GM12878 (cell line): ENCODE data around the gene OR52E2.

Experiments
- CTCF ChIP-seq, 3 experiments: IDR thresholded peaks in 2 of 3; conservative IDR thresholded peaks in 1 of 3; 2 replicates each; pipeline ENCODE4 v1.5.1; 2011; ENCODE audit warnings: low read depth in 3 of 3, low read length in 3 of 3, mild to moderate bottlenecking in 3 of 3, control low read depth in 2 of 3, moderate library complexity in 2 of 3, inconsistent platforms in 1 of 3, mixed read lengths in 1 of 3; ENCODE audit not compliant: control insufficient read depth in 2 of 3, insufficient read depth in 1 of 3; ENCODE audit errors: extremely low read depth in 1 of 3
- GATAD2B ChIP-seq: fragments of 450-650 bp; conservative IDR thresholded peaks from 2 replicates; pipeline ENCODE4 v1.6.1; 2017; ENCODE audit warnings: low read depth, mild to moderate bottlenecking, moderate library complexity
- POLR2A ChIP-seq: IDR thresholded peaks from 2 replicates; pipeline ENCODE4 v1.6.1; 2011; ENCODE audit warnings: low read depth, mild to moderate bottlenecking, low read length
- POLR2AphosphoS2 ChIP-seq: IDR thresholded peaks from 2 replicates; pipeline ENCODE4 v1.6.1; 2011; ENCODE audit warnings: low read depth, mild to moderate bottlenecking, low read length, improper control_type of control experiment, moderate library complexity

- no peak for TF ChIP-seq POLR2A
- no peak for TF ChIP-seq CTCF (IDR thresholded peaks at IDR 0.05 in 2 of 3, conservative IDR thresholded peaks at IDR 0.05 in 1 of 3; ENCODE audit: control insufficient read depth in 2 of 3, extremely low read depth in 1 of 3, insufficient read depth in 1 of 3, low read depth in 3 of 3, low read length in 3 of 3)
- TF ChIP-seq POLR2AphosphoS2, result no peak
- TF ChIP-seq GATAD2B, result no peak
Observed at GRCh38 chr11:5011254-5011653, 48.2 kb downstream of the OR52E2 start.
